CD14-positive monocyte (primary cell): ENCODE measurements around the gene TSHZ3. TPM values are rescaled to one million over a fixed set of nuclear protein-coding genes. Genes with fewer than 3 reads are reported as not detected.

Experiments
- DNase-seq, 3 donors: peaks; one replicate each; pipeline ENCODE4 v3.0.0-alpha.2; 2011 to 2022
- H2AFZ ChIP-seq: 2 replicates; pipeline ENCODE4 v1.6.0; 2012; ENCODE audit warnings: mild to moderate bottlenecking, low read depth, low read length, inconsistent platforms; ENCODE audit not compliant: insufficient read depth, poor library complexity, severe bottlenecking
- H3K27ac ChIP-seq, 2 donors: 1 replicate in 1 of 2; 2 replicates in 1 of 2; pipeline ENCODE4 v1.5.1; 2012 to 2013; ENCODE audit warnings: low read length in 2 of 2, control low read depth in 1 of 2, inconsistent platforms in 1 of 2, low read depth in 1 of 2, mild to moderate bottlenecking in 1 of 2
- H3K27me3 ChIP-seq, 2 donors: one replicate each; pipeline versions ENCODE4 v1.6.0 to v1.6.1; 2011 to 2013; ENCODE audit warnings: low read length in 2 of 2; ENCODE audit not compliant: control insufficient read depth in 2 of 2, insufficient read depth in 2 of 2
- H3K36me3 ChIP-seq, 2 donors: replicated peaks in 1 of 2; 1 replicate in 1 of 2; 2 replicates in 1 of 2; pipeline versions ENCODE4 v1.5.1 to v1.6.1; 2012 to 2013; ENCODE audit warnings: low read length in 2 of 2, control low read depth in 1 of 2, inconsistent platforms in 1 of 2, mild to moderate bottlenecking in 1 of 2; ENCODE audit not compliant: insufficient read depth in 2 of 2, control insufficient read depth in 1 of 2
- H3K4me1 ChIP-seq, 2 donors: 1 replicate in 1 of 2; 2 replicates in 1 of 2; pipeline versions ENCODE4 v1.5.1 to v1.6.1; 2012 to 2013; ENCODE audit warnings: low read length in 2 of 2, control low read depth in 1 of 2, inconsistent platforms in 1 of 2, mild to moderate bottlenecking in 1 of 2, moderate library complexity in 1 of 2; ENCODE audit not compliant: insufficient read depth in 2 of 2, control insufficient read depth in 1 of 2
- H3K4me2 ChIP-seq: replicated peaks from 2 replicates; pipeline ENCODE3; 2012; ENCODE audit warnings: low read length, moderate library complexity, mild to moderate bottlenecking; ENCODE audit not compliant: poor library complexity, severe bottlenecking; ENCODE audit errors: extremely low read depth
- H3K4me3 ChIP-seq, 3 experiments: fragments of 200-600 bp in 1 of 3; sonication (generic) in 1 of 3; replicated peaks in 1 of 3; 1 replicate in 2 of 3; 2 replicates in 1 of 3; pipeline ENCODE4 v1.5.1; 2011 to 2013; ENCODE audit warnings: low read length in 3 of 3, mild to moderate bottlenecking in 3 of 3, control low read depth in 2 of 3, low read depth in 2 of 3, inconsistent platforms in 1 of 3, moderate library complexity in 1 of 3
- H3K79me2 ChIP-seq: 2 replicates; pipeline ENCODE4 v1.6.0; 2012; ENCODE audit warnings: mild to moderate bottlenecking, control low read depth, inconsistent platforms, low read length, moderate library complexity; ENCODE audit not compliant: insufficient read depth
- H3K9ac ChIP-seq: 2 replicates; pipeline ENCODE4 v1.6.0; 2017; ENCODE audit warnings: low read length, mild to moderate bottlenecking; ENCODE audit not compliant: insufficient read depth, poor library complexity, severe bottlenecking
- H3K9me3 ChIP-seq, 2 donors: replicated peaks in 1 of 2; 1 replicate in 1 of 2; 2 replicates in 1 of 2; pipeline versions ENCODE4 v1.5.1 to v1.6.1; 2012 to 2013; ENCODE audit warnings: low read length in 2 of 2, control low read depth in 1 of 2; ENCODE audit not compliant: control insufficient read depth in 1 of 2, insufficient read depth in 1 of 2
- H4K20me1 ChIP-seq: 2 replicates; pipeline ENCODE4 v1.6.0; 2012; ENCODE audit warnings: mild to moderate bottlenecking, low read length, control low read depth, moderate library complexity; ENCODE audit not compliant: insufficient read depth
- H3K27ac Mint-ChIP-seq, 7 donors: one replicate each; pipeline ENCODE4 v1.8.0; 2020; ENCODE audit warnings: mild to moderate bottlenecking in 7 of 7, mixed read lengths in 7 of 7, moderate library complexity in 6 of 7, inconsistent platforms in 2 of 7
- H3K27me3 Mint-ChIP-seq, 3 donors: one replicate each; pipeline ENCODE4 v1.8.0; 2021 to 2022; ENCODE audit warnings: low read depth in 3 of 3, mild to moderate bottlenecking in 3 of 3, mixed read lengths in 3 of 3, moderate library complexity in 3 of 3, inconsistent platforms in 1 of 3
- H3K36me3 Mint-ChIP-seq, 2 donors: one replicate each; pipeline ENCODE4 v1.8.0; 2020; ENCODE audit warnings: mixed read lengths in 2 of 2, inconsistent platforms in 1 of 2, mild to moderate bottlenecking in 1 of 2
- H3K4me1 Mint-ChIP-seq: one replicate; pipeline ENCODE4 v1.8.0; 2020; ENCODE audit warnings: mild to moderate bottlenecking, mixed read lengths
- H3K4me3 Mint-ChIP-seq, 2 donors: one replicate each; pipeline ENCODE4 v1.8.0; 2020; ENCODE audit warnings: mild to moderate bottlenecking in 2 of 2, mixed read lengths in 2 of 2, moderate library complexity in 1 of 2
- H3K9me3 Mint-ChIP-seq, 7 donors: one replicate each; pipeline ENCODE4 v1.8.0; 2020 to 2022; ENCODE audit warnings: mixed read lengths in 7 of 7, mild to moderate bottlenecking in 6 of 7, moderate library complexity in 6 of 7, inconsistent platforms in 2 of 7
- WGBS: methylation state at CpG from one replicate; pipeline ENCODE4 v1.1.5; 2013; ENCODE audit warnings: missing lambda C conversion rate; ENCODE audit not compliant: insufficient coverage; 5-methylcytosine and 5-hydroxymethylcytosine counted together
- intact Hi-C, 2 donors: fragments of 100-400 bp; cut with micrococcal nuclease; formaldehyde crosslinking; loops; one replicate each; pipeline versions ENCODE4 v1.15.0 to v1.15.1; 2023
- polyA plus RNA-seq, 3 donors: library from polyadenylated mRNA; depleted of rRNA in 1 of 3; unstranded in 2 of 3; stranded (reverse) in 1 of 3; fragments of 300-500 nt in 2 of 3; fragments of >200 nt in 1 of 3; fragmentation: Illumina TruSeq in 2 of 3; gene quantifications; 1 replicate in 2 of 3; 2 replicates in 1 of 3; pipeline ENCODE4 v1.2.3, GENCODE V29; 2012 to 2021
- TF ChIP-seq, protein P1 (sequence below): fragments of 200-600 bp; IDR thresholded peaks from one replicate; pipeline ENCODE4 v1.8.0; 2022; ENCODE audit warnings: antibody characterized with exemption, mild to moderate bottlenecking

The TSHZ3 gene
- polyA plus RNA-seq, 3 donors, result 2.3 to 5.8 (median 3.3) TPM

DNA sequence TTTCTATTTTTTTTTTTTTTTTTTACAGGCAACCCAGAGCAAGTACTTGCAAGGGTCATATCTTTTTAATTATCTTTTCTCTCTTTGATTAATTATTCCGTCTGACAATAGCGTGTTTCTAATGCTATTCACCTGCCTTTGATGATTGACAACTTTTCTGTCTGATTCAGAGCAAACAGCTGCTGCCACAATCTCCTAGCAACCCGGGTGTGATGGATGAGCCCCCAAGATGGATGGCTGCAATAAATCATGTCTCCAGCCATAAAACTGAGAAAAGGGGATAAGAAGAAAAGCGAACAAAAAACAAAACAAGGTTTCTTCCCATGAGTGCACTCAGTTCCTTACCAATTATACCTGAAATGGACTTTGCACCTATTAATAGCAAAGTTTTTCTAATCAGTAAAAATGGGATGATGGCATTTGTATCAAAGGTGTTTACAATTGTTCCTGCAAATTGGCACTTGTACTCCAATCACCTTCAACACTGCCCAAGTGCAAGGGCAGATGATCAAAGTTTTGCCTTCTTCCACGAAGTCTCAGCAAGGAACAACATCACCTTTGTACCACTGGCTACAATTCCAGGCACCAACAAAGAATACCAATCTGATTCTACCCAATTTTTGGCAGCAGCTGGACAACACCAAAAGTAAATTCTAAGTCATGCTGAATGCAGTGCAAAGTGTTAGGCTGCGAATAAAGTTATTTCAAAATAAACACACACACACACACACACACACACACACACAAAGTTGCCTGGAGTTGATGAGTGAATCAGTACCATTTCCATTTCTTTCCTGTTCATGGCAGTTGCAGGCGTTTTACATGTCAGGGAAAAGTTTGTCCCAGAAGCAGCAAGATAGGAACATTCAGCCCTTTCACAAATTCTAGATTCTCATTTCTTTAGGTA lies 12.0 kb downstream of the TSHZ3 start:
- no peak overlapping the region for H3K9ac ChIP-seq
- H3K27me3 ChIP-seq, result no peaks in the 10 kb centered on the region
- no peak overlapping the region for H3K4me2 ChIP-seq
- WGBS, result 93% methylated on average over 4 of the region's 7 CpGs
- peaks cover 97% of the 10 kb centered on the region for H4K20me1 ChIP-seq
- peaks cover 25% of the 10 kb centered on the region in 2 donors for H3K4me1 ChIP-seq
- no peak overlapping the region for H3K4me3 ChIP-seq
- H3K79me2 ChIP-seq, result peaks cover 96% of the 10 kb centered on the region
- peaks cover 47% of the 10 kb centered on the region for H3K4me1 Mint-ChIP-seq
- peaks cover 39 to 46% of the 10 kb centered on the region in 2 donors for H3K36me3 Mint-ChIP-seq
- no peak for DNase-seq
- H3K9me3 Mint-ChIP-seq, result no peaks in the 10 kb centered on the region
- no peaks in the 10 kb centered on the region for H3K9me3 ChIP-seq
- TF ChIP-seq, protein P1, sequence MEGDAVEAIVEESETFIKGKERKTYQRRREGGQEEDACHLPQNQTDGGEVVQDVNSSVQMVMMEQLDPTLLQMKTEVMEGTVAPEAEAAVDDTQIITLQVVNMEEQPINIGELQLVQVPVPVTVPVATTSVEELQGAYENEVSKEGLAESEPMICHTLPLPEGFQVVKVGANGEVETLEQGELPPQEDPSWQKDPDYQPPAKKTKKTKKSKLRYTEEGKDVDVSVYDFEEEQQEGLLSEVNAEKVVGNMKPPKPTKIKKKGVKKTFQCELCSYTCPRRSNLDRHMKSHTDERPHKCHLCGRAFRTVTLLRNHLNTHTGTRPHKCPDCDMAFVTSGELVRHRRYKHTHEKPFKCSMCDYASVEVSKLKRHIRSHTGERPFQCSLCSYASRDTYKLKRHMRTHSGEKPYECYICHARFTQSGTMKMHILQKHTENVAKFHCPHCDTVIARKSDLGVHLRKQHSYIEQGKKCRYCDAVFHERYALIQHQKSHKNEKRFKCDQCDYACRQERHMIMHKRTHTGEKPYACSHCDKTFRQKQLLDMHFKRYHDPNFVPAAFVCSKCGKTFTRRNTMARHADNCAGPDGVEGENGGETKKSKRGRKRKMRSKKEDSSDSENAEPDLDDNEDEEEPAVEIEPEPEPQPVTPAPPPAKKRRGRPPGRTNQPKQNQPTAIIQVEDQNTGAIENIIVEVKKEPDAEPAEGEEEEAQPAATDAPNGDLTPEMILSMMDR, result no peak
- peaks cover 7 to 20% of the 10 kb centered on the region in 2 donors for H3K36me3 ChIP-seq
- H2AFZ ChIP-seq, result no peak overlapping the region
- H3K27me3 Mint-ChIP-seq, result peaks cover 0 to 2% (median 1%) of the 10 kb centered on the region in 3 donors
- H3K27ac Mint-ChIP-seq, result no peak overlapping the region
- no peak overlapping the region for H3K4me3 Mint-ChIP-seq
- no peak overlapping the region for H3K27ac ChIP-seq
- intact Hi-C loops, result no loop called here

DNA sequence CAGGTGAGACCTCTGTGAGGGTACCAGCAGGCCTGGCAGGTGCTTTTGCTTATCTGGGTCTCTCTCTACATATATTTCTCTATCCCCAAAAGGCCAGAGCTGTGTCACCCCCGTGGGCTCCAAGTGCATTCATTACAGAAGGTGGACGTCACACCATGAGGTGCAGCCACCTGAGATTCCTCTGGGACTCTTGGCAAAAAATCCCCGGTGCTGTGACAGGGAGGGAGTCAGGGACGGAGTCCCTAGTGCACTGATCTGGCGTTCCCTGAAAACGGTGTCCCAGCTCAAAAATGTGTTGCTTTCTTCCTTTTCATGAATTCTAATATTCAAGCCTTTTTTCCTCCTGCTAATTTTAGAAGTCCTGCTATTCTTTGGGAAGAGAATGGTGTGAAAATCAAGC lies 13.5 kb downstream of the TSHZ3 start:
- Mint-ChIP-seq H3K4me3 (no peak overlapping the region), H3K27me3 (peaks cover 0 to 2% (median 1%) of the 10 kb centered on the region in 3 donors), H3K9me3 (no peaks in the 10 kb centered on the region), H3K4me1 (peaks cover 52% of the 10 kb centered on the region), H3K36me3 (peaks cover 35 to 43% of the 10 kb centered on the region in 2 donors), H3K27ac (no peak overlapping the region)
- peaks cover 90% of the 10 kb centered on the region for H3K79me2 ChIP-seq
- H3K9me3 ChIP-seq, result no peaks in the 10 kb centered on the region
- peaks cover 97% of the 10 kb centered on the region for H4K20me1 ChIP-seq
- H3K27ac ChIP-seq, result no peak overlapping the region
- no peak overlapping the region for H2AFZ ChIP-seq
- H3K4me1 ChIP-seq, result peaks cover 34 to 35% of the 10 kb centered on the region in 2 donors
- intact Hi-C loops, result no loop called here
- no peak for DNase-seq
- no peaks in the 10 kb centered on the region for H3K27me3 ChIP-seq
- no peak overlapping the region for H3K4me3 ChIP-seq
- 95% methylated on average over 4 of the region's 6 CpGs for WGBS
- no peak overlapping the region for H3K4me2 ChIP-seq
- H3K36me3 ChIP-seq, result peaks cover 7 to 19% of the 10 kb centered on the region in 2 donors
- TF ChIP-seq, protein P1, result no peak
- H3K9ac ChIP-seq, result no peak overlapping the region
